ENCODE measurements around the gene USP20.

USP20 gene

DNA sequence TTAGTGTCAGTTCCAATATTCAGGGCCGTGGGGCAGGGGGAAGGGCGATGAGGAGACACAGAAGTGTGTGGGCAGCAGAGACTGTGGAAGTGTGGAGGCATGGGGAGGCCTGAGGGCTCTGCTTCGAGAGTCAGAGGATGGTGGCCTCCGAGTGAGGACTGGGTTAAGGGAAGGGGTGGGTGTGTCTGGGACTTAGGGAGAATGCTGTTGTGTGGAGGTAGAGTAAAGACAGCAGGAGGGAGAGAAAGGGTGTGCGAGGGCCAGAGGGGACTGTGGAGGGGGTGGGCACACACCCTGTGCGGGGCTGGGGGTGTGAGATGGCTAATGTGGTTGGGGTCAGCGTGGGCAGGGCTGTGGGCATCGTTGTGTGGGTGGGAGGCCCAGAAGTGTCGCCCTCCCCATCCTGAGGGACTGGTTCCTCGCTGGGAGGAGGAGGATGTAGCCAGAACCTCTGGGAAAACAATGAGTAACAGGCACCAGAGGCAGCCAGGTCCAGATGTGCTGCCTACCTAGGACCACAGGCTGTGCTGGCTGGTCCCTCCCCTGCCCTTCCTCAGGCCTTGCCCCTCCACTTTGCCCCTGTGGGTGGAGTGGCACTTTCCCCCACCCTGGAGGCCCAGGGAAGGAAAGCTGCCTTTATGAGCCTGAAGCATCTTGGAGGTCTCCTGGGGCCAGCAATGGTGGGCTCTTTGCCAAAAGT, 4.2 kb downstream of the USP20 start:
- no peak overlapping the region for H3K4me3 ChIP-seq
- H3K9me3 ChIP-seq: no peaks in the 10 kb centered on the region
- H3K36me3 ChIP-seq: peaks cover 0 to 17% (median 10%) of the 10 kb centered on the region in 3 donors
- TF ChIP-seq, protein P1, sequence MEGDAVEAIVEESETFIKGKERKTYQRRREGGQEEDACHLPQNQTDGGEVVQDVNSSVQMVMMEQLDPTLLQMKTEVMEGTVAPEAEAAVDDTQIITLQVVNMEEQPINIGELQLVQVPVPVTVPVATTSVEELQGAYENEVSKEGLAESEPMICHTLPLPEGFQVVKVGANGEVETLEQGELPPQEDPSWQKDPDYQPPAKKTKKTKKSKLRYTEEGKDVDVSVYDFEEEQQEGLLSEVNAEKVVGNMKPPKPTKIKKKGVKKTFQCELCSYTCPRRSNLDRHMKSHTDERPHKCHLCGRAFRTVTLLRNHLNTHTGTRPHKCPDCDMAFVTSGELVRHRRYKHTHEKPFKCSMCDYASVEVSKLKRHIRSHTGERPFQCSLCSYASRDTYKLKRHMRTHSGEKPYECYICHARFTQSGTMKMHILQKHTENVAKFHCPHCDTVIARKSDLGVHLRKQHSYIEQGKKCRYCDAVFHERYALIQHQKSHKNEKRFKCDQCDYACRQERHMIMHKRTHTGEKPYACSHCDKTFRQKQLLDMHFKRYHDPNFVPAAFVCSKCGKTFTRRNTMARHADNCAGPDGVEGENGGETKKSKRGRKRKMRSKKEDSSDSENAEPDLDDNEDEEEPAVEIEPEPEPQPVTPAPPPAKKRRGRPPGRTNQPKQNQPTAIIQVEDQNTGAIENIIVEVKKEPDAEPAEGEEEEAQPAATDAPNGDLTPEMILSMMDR (IDR thresholded peaks at IDR 0.05): no peak
- DNase-seq: no peak
- no peaks in the 10 kb centered on the region for H3K27me3 ChIP-seq
- peaks cover 0 to 43% (median 30%) of the 10 kb centered on the region in 4 donors for H3K4me1 ChIP-seq
- intact Hi-C loops (cut with DNase I; ENCODE audit: low total_unique reads): loop anchor here (5.0 kb wide), 2 partner anchors 43 to 203 kb away; partner anchors contain the start of gene FNBP1
- H3K27ac ChIP-seq: peak overlapping the region in 1 of 2 donors; percentile 1

DNA sequence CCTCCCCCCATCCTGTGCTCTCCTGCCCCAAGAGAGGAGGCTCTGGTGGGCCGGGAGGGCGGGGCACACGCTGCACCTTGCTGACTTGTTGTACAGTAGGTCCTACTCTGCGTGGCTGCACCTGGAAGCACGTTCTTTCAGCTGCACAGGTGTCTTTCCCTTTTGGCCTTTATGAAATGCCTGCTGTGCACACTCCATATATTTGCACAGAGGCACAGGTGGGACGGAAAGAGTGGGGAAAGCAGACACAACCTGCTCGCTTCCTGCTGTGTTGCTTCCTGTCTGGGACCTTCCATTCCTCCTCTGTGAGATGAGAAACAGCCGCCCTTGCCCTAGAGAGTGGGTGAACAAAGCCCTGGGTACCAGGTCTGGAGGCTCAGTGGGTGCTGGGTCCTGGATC, 4.8 kb downstream of the USP20 start:
- Histone ChIP-seq H3K27ac (no peak overlapping the region), H3K36me3 (peaks cover 0 to 17% (median 10%) of the 10 kb centered on the region in 3 donors), H3K27me3 (no peaks in the 10 kb centered on the region), H3K4me3 (no peak overlapping the region), H3K9me3 (no peaks in the 10 kb centered on the region), H3K4me1 (peaks cover 0 to 43% (median 30%) of the 10 kb centered on the region in 4 donors)
- intact Hi-C loops (cut with DNase I; ENCODE audit: low total_unique reads): no loop called here
- no peak for DNase-seq
- TF ChIP-seq, protein P1 (IDR thresholded peaks at IDR 0.05): no peak

DNA sequence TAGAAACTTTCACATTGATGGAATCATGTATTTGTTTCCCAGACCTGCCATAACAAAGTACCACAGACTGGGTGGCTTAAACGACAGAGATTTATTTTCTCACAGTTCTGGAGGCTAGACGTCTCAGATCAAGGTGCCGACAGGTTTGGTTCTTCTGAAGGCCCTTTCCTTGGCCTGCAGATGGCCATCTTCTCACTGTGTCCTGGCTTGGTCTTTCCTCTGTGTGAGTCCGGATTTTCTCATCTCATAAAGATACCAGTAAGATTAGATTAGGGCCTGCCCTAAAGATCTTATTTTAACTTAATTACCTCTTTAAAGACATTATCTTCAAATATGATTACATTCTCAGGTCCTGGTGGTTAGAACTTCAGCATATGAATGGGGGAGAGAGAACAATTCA, 5.8 kb downstream of the USP20 start:
- H3K4me1 ChIP-seq: peaks cover 0 to 40% (median 28%) of the 10 kb centered on the region in 4 donors
- intact Hi-C loops (cut with DNase I; ENCODE audit: low total_unique reads): no loop called here

DNA sequence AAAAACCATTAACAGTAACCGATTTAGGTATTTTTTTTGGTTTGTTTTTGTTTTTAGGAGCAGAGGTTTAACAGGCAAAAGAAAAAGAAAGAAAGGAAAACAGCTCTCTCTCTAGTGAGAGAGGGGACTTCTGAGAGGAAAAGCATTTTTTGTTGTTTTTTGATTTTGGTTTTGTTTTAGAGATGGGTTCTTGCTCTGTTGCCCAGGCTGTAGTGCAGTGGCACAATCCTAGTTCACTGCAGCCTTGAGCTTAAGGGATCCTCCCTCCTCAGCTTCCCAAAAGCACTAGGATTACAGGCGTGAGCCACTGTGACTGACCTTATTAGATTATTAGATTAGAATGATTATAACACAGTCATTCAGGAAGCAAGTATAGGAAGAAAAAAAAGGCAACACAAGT, 10.1 kb downstream of the USP20 start:
- Histone ChIP-seq H3K27ac (no peak overlapping the region), H3K4me3 (no peak overlapping the region), H3K4me1 (peaks cover 0 to 25% (median 13%) of the 10 kb centered on the region in 4 donors), H3K36me3 (peaks cover 0 to 21% (median 10%) of the 10 kb centered on the region in 3 donors), H3K9me3 (no peaks in the 10 kb centered on the region), H3K27me3 (no peaks in the 10 kb centered on the region)
- TF ChIP-seq, protein P1 (IDR thresholded peaks at IDR 0.05): no peak
- no peak for DNase-seq
- intact Hi-C loops (cut with DNase I; ENCODE audit: low total_unique reads): no loop called here

More for the DNA sequence above, 5.8 kb downstream of the USP20 start:
- no peak for DNase-seq
- Histone ChIP-seq H3K4me3 (no peak overlapping the region), H3K27me3 (no peaks in the 10 kb centered on the region), H3K27ac (no peak overlapping the region), H3K9me3 (no peaks in the 10 kb centered on the region), H3K36me3 (peaks cover 0 to 17% (median 10%) of the 10 kb centered on the region in 3 donors)
- TF ChIP-seq, protein P1 (IDR thresholded peaks at IDR 0.05): no peak

DNA sequence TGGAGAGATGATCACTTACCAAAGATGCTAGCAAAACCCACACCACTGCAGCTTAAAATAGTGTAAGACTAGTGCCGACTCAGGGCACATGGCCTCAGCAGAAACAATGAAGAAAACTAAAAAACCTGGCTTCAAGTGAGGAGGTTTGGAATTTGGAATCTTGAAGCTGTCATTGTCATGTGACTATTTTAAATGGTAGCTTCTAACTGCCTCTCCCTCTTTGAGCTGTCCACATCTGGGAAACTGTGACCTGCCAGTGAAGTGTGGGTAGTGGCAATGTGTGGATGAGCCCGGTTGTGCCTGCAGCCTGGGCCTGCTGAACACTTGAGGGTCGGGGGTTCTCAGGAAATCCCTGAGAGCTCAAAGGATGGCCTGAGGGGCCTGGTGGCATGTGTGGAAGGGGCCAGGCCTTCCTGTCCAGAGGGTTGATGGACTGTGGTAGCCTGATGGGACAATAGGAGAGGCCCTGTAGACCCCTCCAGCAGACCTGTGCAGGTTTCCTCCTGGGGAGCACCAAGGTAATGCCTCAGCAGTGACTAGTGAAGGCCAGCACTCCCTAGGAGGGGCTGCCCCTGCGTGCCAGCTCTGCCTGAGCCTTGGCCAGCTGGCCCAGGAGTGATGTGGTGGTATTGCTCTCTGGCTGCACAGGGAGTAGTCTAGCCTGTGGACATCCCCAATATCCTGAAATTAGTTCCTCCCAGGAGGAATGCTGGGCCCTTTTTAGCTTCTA, 13.6 kb downstream of the USP20 start:
- Histone ChIP-seq H3K4me3 (no peak overlapping the region), H3K4me1 (peaks cover 0 to 42% (median 26%) of the 10 kb centered on the region in 4 donors), H3K27ac (peak overlapping the region; percentile 1 to 75), H3K36me3 (peaks cover 22 to 35% (median 24%) of the 10 kb centered on the region in 3 donors), H3K27me3 (no peaks in the 10 kb centered on the region), H3K9me3 (no peaks in the 10 kb centered on the region)
- intact Hi-C loops (cut with DNase I; ENCODE audit: low total_unique reads): no loop called here
- TF ChIP-seq, protein P1 (IDR thresholded peaks at IDR 0.05): no peak
- DNase-seq: no peak

Data from tibial artery (tissue), 4 donors.